HG03520 (cell line): Measurements from ENCODE around the gene DYRK4.

Experiments
- ATAC-seq: cut with Tn5 transposase; IDR thresholded peaks from one replicate; pipeline ENCODE4 v1.9.1; 2021; ENCODE audit warnings: mild to moderate bottlenecking, moderate library complexity; ENCODE audit not compliant: unreplicated experiment

DYRK4 gene

GRCh38 chr12:4615667-4616066 is 53.7 kb downstream of the DYRK4 start:
- ATAC-seq, result no peak

DNA sequence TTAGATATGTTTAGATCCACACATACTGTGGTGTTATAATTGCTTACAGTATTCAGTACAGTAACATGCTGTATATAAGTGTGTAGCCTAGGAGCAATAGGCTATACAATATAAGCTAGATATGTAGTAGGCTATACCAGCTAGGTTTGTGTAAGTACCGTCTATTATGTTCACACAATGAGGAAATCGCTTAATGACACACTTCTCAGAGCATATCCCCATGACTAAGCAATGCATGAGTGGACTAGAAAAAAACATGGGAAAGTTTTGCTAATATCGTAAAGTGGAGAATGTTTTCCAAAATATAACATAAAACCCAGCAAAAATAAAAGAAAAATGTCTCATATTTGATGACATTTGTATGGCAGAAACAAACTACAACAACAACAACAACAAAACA is 59.5 kb downstream of the DYRK4 start:
- ATAC-seq, result no peak

GRCh38 chr12:4626543-4626942 is 64.5 kb downstream of the DYRK4 start:
- no peak for ATAC-seq

DNA sequence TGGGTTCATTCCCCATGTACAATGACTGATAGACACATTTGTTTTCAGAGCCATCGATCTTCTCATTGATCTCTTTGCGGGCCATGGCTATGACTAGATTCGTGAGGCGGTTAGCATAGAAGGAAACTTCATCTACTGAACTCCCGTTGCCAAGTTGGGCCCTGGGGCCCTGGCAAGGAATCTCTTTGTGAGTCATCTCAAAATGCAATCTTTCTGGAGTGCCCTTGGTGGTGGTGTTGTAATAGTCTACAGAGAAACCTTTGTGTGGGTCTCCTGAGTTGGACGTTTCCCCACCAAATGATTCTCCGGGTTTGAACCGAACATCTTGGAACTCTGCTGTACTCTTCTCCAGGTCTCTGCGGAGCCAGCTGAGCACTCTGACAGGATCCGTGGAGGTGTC is 66.4 kb downstream of the DYRK4 start:
- ATAC-seq, result no peak

GRCh38 chr12:4630262-4630661 is 68.3 kb downstream of the DYRK4 start:
- ATAC-seq, result no peak

DNA sequence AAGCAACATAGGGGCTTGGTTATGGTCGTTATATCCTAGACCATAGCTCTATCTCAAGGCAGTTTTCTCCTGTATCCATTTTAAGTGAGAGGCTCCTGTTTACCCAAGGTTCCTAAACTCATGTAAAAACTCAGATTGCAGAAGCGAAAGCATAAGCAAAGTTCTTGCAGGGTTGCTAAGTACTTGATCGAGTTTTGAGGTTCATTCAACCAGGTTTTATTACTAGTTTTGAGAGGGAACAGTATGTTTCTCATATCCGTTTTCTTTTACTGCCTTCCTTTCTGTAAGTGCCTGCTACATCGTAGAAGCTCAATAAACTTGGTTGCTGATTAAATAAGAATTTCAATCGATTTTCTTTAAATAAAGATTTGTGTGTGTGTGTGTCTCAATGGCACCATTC is 81.7 kb downstream of the DYRK4 start:
- no peak for ATAC-seq

- ATAC-seq, result no peak
These were observed 83.0 kb downstream of the DYRK4 start for GRCh38 chr12:4645023-4645422.

GRCh38 chr12:4648104-4648500 is 86.1 kb downstream of the DYRK4 start:
- no peak for ATAC-seq

DNA sequence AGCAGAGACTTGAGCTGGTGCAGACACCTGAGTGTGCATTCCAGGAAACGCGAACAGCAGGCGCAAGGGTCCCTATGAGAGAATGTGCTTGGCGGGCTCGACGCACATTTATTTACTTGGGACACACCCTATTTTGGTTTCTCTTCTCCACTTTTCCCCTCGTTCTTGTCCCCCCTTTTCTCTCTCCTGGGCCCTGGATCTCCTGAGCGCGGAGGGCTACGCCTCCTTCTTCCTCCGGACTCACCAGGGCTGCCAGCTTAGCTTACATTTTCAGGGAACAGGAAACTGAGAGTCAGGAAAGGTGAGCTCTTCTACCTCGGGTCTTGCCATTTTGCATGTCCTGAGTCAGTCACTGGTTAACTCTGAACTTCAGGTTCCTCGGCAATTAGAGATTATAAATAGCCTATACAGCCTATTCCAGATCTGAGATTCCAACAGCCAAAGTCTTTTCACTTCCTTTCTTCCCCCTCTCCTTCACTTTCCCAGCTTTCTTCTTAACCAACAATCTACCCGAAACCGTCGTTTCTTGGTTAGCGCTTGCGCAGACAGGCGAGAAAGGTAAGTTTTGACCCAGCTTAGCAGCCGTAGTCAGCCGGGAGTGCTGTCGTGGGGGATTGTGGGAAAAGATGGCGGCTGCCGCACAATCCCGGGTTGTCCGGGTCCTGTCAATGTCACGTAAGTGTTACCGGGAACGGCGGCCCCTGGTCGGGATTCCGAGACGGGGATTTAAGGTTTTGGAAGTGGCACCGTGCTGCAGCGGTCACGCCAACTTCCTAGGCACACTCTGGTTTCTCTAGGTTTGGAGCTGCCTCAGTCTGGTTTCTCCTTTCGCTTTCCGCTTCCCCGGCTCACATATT is 86.7 kb downstream of the DYRK4 start, which contains the start of the genes AKAP3 and NDUFA9:
TSS of gene AKAP3 (minus strand) at position 551 of the 857 bp plus-strand sequence. CDS start 10,855 bp downstream, outside the sequence.
TSS of gene NDUFA9 (plus strand) at position 614 of the 857 bp plus-strand sequence. CDS start at position 627, 13 bp downstream.
- ATAC-seq, result peak; percentile 66

GRCh38 chr12:4649358-4649661 is 87.3 kb downstream of the DYRK4 start:
- no peak for ATAC-seq

DNA sequence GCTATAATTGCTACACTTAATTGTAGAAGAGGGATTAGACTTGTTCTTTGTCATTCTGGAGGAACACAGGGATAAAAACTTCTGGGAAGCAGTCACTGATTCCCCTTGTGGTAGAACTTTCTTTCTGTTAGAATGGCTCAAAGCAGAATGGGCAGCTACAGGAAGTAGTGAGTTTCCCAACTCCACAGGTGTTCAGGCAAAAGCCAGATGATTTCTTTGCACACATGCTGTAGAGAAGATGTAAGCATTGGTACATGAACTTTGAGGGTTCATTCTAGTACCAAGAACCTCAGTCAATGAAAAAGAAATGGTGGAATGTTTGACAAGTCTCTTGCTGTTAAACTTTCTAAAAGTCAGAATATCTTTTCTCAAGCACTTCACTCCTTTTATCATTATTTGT is 91.2 kb downstream of the DYRK4 start:
- ATAC-seq, result no peak

DNA sequence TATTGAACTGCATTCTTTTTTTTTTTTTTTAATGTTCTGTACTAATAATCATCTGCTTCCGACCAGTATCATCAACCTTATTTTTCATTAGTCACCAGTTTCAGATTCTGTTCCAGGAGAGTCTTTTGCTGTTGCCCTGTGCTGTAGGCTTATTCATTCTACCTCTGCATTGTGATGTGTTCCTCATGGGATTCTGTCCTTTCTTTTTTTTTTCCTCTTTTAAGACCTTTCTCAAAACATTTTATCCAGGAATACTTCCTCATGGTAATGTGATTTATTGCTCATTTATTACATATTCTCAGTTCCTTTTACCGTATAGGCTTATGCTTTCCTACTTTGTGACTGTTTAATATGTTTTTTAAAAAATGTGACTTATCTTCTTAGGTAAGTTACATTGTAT is 91.7 kb downstream of the DYRK4 start:
- no peak for ATAC-seq
